DND-41 (cell line): ENCODE data around the gene XPNPEP1.

Experiments used
- CTCF ChIP-seq: IDR thresholded peaks from 2 replicates; pipeline ENCODE4 v1.5.1; 2012; ENCODE audit warnings: borderline replicate concordance, low read length, moderate library complexity, mild to moderate bottlenecking; ENCODE audit not compliant: poor library complexity, severe bottlenecking; ENCODE audit errors: extremely low read depth
- EZH2 ChIP-seq: IDR thresholded peaks from 3 replicates; pipeline ENCODE4 v1.6.1; 2012; ENCODE audit warnings: borderline replicate concordance, low read depth, mild to moderate bottlenecking, moderate library complexity, low read length, inconsistent platforms; ENCODE audit not compliant: severe bottlenecking

DNA sequence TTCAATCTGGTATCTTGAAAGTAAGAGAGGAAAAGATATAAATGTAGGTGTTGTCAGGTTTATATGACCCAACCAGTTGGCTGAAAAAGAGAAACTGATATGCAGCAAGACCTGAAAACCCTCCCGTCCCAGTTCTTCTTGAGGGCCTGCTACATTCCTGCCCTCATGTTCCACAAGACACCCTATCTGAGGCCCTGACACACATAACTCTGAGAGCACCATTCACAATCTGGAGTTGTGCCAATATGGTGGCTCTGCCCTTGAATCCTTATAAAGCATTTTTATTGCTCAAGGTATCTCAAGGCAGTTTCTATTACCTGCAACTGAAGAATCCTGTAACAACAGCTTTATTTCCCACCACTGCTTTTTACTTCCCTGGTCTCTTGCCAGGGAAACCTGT is 17.0 kb downstream of the XPNPEP1 start:
- no peak for TF ChIP-seq CTCF
- no peak for TF ChIP-seq EZH2
